HEK293 (cell line): ENCODE data around the gene TUBB3.

Experiments used
- CTCF ChIA-PET: fragments of 350-600 bp; formaldehyde crosslinking; extraction: SDS; loops from one replicate; lab custom pipeline; 2021; ENCODE audit warnings: antibody characterized with exemption; lab: Yijun Ruan, JAX
- POLR2A ChIA-PET: fragments of 300-600 bp; formaldehyde crosslinking; extraction: SDS; loops from one replicate; lab custom pipeline; 2020; ENCODE audit warnings: antibody characterized with exemption, inconsistent platforms; lab: Yijun Ruan, JAX
- H3K27ac ChIP-seq: fragments of 200-500 bp; sonication (Bioruptor generic); 2 replicates; pipeline ENCODE4 v1.5.1; 2014; ENCODE audit warnings: low read depth, low read length, control low read depth, inconsistent platforms; ENCODE audit errors: extremely low read depth
- H3K36me3 ChIP-seq, 2 experiments: fragments of 200-500 bp in 1 of 2; sonication (Bioruptor generic) in 1 of 2; 1 replicate in 1 of 2; 2 replicates in 1 of 2; pipeline ENCODE4 v1.5.1; 2014 to 2017; ENCODE audit warnings: inconsistent platforms in 2 of 2, low read length in 2 of 2; ENCODE audit not compliant: control insufficient read depth in 2 of 2, insufficient read depth in 1 of 2
- H3K4me1 ChIP-seq: fragments of 200-500 bp; sonication (Bioruptor generic); 2 replicates; pipeline ENCODE4 v1.5.1; 2014; ENCODE audit warnings: mild to moderate bottlenecking, low read length, inconsistent platforms; ENCODE audit not compliant: control insufficient read depth, insufficient read depth
- H3K4me3 ChIP-seq: 2 replicates; pipeline ENCODE4 v1.5.1; 2011; ENCODE audit warnings: low read depth, mild to moderate bottlenecking, control low read depth, low read length, moderate library complexity
- H3K9me3 ChIP-seq: fragments of 200-500 bp; sonication (Bioruptor generic); 2 replicates; pipeline ENCODE4 v1.5.1; 2014; ENCODE audit warnings: low read depth, low read length, inconsistent platforms; ENCODE audit not compliant: control insufficient read depth, insufficient read depth
- EGR2 ChIP-seq: fragments of 450-650 bp; formaldehyde crosslinking; IDR thresholded peaks from 2 replicates; pipeline ENCODE4 v1.5.1; 2016; ENCODE audit warnings: low read depth, missing biosample characterization, missing genetic modification characterization
- IKZF3 ChIP-seq: fragments of 450-650 bp; IDR thresholded peaks from 2 replicates; pipeline ENCODE4 v1.5.0; 2018; ENCODE audit warnings: missing biosample characterization, mild to moderate bottlenecking, missing genetic modification characterization, moderate library complexity
- KLF1 ChIP-seq: fragments of 450-650 bp; formaldehyde crosslinking; IDR thresholded peaks from 2 replicates; pipeline ENCODE4 v1.5.1; 2016; ENCODE audit warnings: missing biosample characterization, missing genetic modification characterization
- PRDM1 ChIP-seq: fragments of 450-650 bp; formaldehyde crosslinking; IDR thresholded peaks from 2 replicates; pipeline ENCODE4; 2016; ENCODE audit warnings: missing biosample characterization, missing genetic modification characterization
- SP2 ChIP-seq: fragments of 450-650 bp; formaldehyde crosslinking; IDR thresholded peaks from 2 replicates; pipeline ENCODE4 v1.5.1; 2016; ENCODE audit warnings: missing biosample characterization, missing genetic modification characterization
- WT1 ChIP-seq: fragments of 450-650 bp; formaldehyde crosslinking; IDR thresholded peaks from 2 replicates; pipeline ENCODE4 v1.5.1; 2016; ENCODE audit warnings: missing biosample characterization, missing genetic modification characterization
- ZBTB11 ChIP-seq: fragments of 450-650 bp; formaldehyde crosslinking; conservative IDR thresholded peaks from 2 replicates; pipeline ENCODE4 v1.5.1; 2016; ENCODE audit warnings: low read depth, missing biosample characterization, missing genetic modification characterization
- ZFP69B ChIP-seq: fragments of 450-650 bp; formaldehyde crosslinking; IDR thresholded peaks from 2 replicates; pipeline ENCODE4 v1.5.1; 2016; ENCODE audit warnings: missing biosample characterization, missing genetic modification characterization
- ZNF184 ChIP-seq: fragments of 450-650 bp; IDR thresholded peaks from 2 replicates; pipeline ENCODE4 v1.5.1; 2018; ENCODE audit warnings: missing biosample characterization, mild to moderate bottlenecking, missing genetic modification characterization
- ZNF266 ChIP-seq: fragments of 450-650 bp; formaldehyde crosslinking; IDR thresholded peaks from 2 replicates; pipeline ENCODE4 v1.5.1; 2016; ENCODE audit warnings: missing biosample characterization, missing genetic modification characterization, low read depth
- ZNF274 ChIP-seq, 2 experiments: fragments of 200-500 bp in 1 of 2; fragments of 450-650 bp in 1 of 2; sonication (Bioruptor generic) in 1 of 2; formaldehyde crosslinking in 1 of 2; IDR thresholded peaks; 2 replicates each; pipeline versions ENCODE4 v1.5.1 to v1.6.1; 2014 to 2016; ENCODE audit warnings: borderline replicate concordance in 1 of 2, inconsistent platforms in 1 of 2, low read length in 1 of 2, missing biosample characterization in 1 of 2, missing genetic modification characterization in 1 of 2
- ZNF366 ChIP-seq: fragments of 450-650 bp; formaldehyde crosslinking; conservative IDR thresholded peaks from 2 replicates; pipeline ENCODE4 v1.5.1; 2016; ENCODE audit warnings: missing biosample characterization, missing genetic modification characterization
- ZNF37A ChIP-seq: fragments of 450-650 bp; IDR thresholded peaks from 2 replicates; pipeline ENCODE4 v1.5.1; 2018; ENCODE audit warnings: missing biosample characterization, missing genetic modification characterization
- ZNF558 ChIP-seq: fragments of 450-650 bp; formaldehyde crosslinking; IDR thresholded peaks from 2 replicates; pipeline ENCODE4 v1.5.1; 2016; ENCODE audit warnings: missing biosample characterization, missing genetic modification characterization
- ZNF561 ChIP-seq: fragments of 450-650 bp; IDR thresholded peaks from 2 replicates; pipeline ENCODE4 v1.5.1; 2018; ENCODE audit warnings: missing biosample characterization, missing genetic modification characterization, borderline replicate concordance
- ZNF645 ChIP-seq: fragments of 450-650 bp; formaldehyde crosslinking; IDR thresholded peaks from 2 replicates; pipeline ENCODE4; 2016; ENCODE audit warnings: missing biosample characterization, missing genetic modification characterization

Gene TUBB3

GRCh38 chr16:89898201-89898967 lies 24.8 kb upstream of the TUBB3 start:
- CTCF ChIA-PET: interaction anchor here (0.6 to 3.4 kb wide), 4 partner anchors 12 to 38 kb away, joined by 3 to 13 read pairs (median 4); no protein-coding TSS in a partner anchor
- no peak for TF ChIP-seq ZNF37A (tag by site-specific recombination)
- no peak for TF ChIP-seq WT1
- peak; percentile 82 for TF ChIP-seq EGR2 (tag by site-specific recombination)
- TF ChIP-seq KLF1 (tag by site-specific recombination): peak; percentile 78
- no peak for TF ChIP-seq ZNF558 (tag by site-specific recombination)
- TF ChIP-seq ZNF645: no peak
- TF ChIP-seq ZNF274 (IDR thresholded peaks at IDR 0.05; ENCODE audit: low read length): no peak
- TF ChIP-seq ZNF274 (tag by site-specific recombination; IDR thresholded peaks at IDR 0.05; ENCODE audit: borderline replicate concordance): no peak
- TF ChIP-seq ZNF184 (tag by site-specific recombination): no peak
- no peak for TF ChIP-seq PRDM1 (tag by site-specific recombination)
- TF ChIP-seq ZNF561 (tag by site-specific recombination): no peak
- POLR2A ChIA-PET: no interaction called here

GRCh38 chr16:89899879-89900481 lies 23.2 kb upstream of the TUBB3 start:
- ChIA-PET CTCF (interaction anchor here (3.4 kb wide), 1 partner anchor 11 kb away, joined by 13 read pairs; no protein-coding TSS in a partner anchor), POLR2A (interaction anchor here (1.0 kb wide), 1 partner anchor 161 kb away, joined by 3 read pairs; no protein-coding TSS in a partner anchor)
- Histone ChIP-seq H3K36me3 (peaks cover 4 to 79% of the 10 kb centered on the region in 2 experiments; a peak in 2 of 3 replicates), H3K4me3 (no peak overlapping the region), H3K4me1 (no peaks in the 10 kb centered on the region), H3K27ac (no peak overlapping the region), H3K9me3 (no peaks in the 10 kb centered on the region)
- no peak for TF ChIP-seq ZFP69B (tag by site-specific recombination)
- TF ChIP-seq SP2: no peak
- TF ChIP-seq ZNF366: no peak
- no peak for TF ChIP-seq ZNF558 (tag by site-specific recombination)
- no peak for TF ChIP-seq ZBTB11 (tag by site-specific recombination)
- no peak for TF ChIP-seq ZNF266 (tag by site-specific recombination)
- no peak for TF ChIP-seq IKZF3 (tag by site-specific recombination)
- no peak for TF ChIP-seq ZNF561 (tag by site-specific recombination)

More at GRCh38 chr16:89898201-89898967, 24.8 kb upstream of the TUBB3 start:
- Histone ChIP-seq H3K27ac (no peak overlapping the region), H3K36me3 (peaks cover 4 to 78% of the 10 kb centered on the region in 2 experiments; a peak in 2 of 3 replicates), H3K4me3 (no peak overlapping the region), H3K4me1 (no peaks in the 10 kb centered on the region), H3K9me3 (no peaks in the 10 kb centered on the region)
